CD4-positive, alpha-beta T cell (primary cell): Measurements from ENCODE around the gene SHISA6. TPM values are rescaled to one million over a fixed set of nuclear protein-coding genes. Genes with fewer than 3 reads are reported as not detected.

Experiments
- ATAC-seq: fragments of 200-7000 bp; cut with Tn5 transposase; one replicate; pipeline ENCODE4 v1.10.0; 2022; ENCODE audit warnings: mild to moderate bottlenecking; ENCODE audit not compliant: poor library complexity
- CTCF ChIA-PET: fragments of 350-600 bp; sonication (Branson Sonifier 250); formaldehyde crosslinking; loops from one replicate; lab custom pipeline; 2021; ENCODE audit warnings: antibody characterized with exemption, inconsistent platforms; lab: Charles Lee
- POLR2A ChIA-PET: fragments of 350-600 bp; sonication (Branson Sonifier 250); formaldehyde crosslinking; loops from one replicate; lab custom pipeline; 2021; ENCODE audit warnings: antibody characterized with exemption, inconsistent platforms; lab: Charles Lee
- DNase-seq, 14 experiments: peaks; one replicate each; pipeline ENCODE4 v3.0.0-alpha.2; 2013 to 2020; ENCODE audit warnings: mixed read lengths in 2 of 14
- H3K27ac ChIP-seq, 2 donors: one replicate each; pipeline versions ENCODE4 v1.5.1 to v1.7.0; 2013; ENCODE audit warnings: low read length in 2 of 2, low read depth in 1 of 2, mild to moderate bottlenecking in 1 of 2
- H3K27me3 ChIP-seq, 2 experiments: 1 replicate in 1 of 2; 2 replicates in 1 of 2; pipeline versions ENCODE4 v1.6.1 to v1.7.0; 2013; ENCODE audit warnings: low read length in 2 of 2, control low read depth in 1 of 2, mild to moderate bottlenecking in 1 of 2, moderate library complexity in 1 of 2; ENCODE audit not compliant: insufficient read depth in 2 of 2, control insufficient read depth in 1 of 2
- H3K36me3 ChIP-seq: one replicate; pipeline ENCODE4 v1.6.1; 2013; ENCODE audit warnings: low read length, control low read depth; ENCODE audit not compliant: insufficient read depth
- H3K4me1 ChIP-seq: one replicate; pipeline ENCODE4 v1.6.1; 2013; ENCODE audit warnings: low read length, control low read depth; ENCODE audit not compliant: insufficient read depth
- H3K4me3 ChIP-seq: one replicate; pipeline ENCODE4 v1.5.1; 2013; ENCODE audit warnings: mild to moderate bottlenecking, low read length, moderate library complexity
- H3K9me3 ChIP-seq, 2 experiments: 1 replicate in 1 of 2; 2 replicates in 1 of 2; pipeline versions ENCODE4 v1.6.1 to v1.7.0; 2013; ENCODE audit warnings: low read length in 2 of 2, mild to moderate bottlenecking in 2 of 2, control low read depth in 1 of 2, moderate library complexity in 1 of 2; ENCODE audit not compliant: control insufficient read depth in 1 of 2, insufficient read depth in 1 of 2
- H3K27ac Mint-ChIP-seq: one replicate; pipeline ENCODE4 v1.8.0; 2020; ENCODE audit warnings: mixed read lengths
- H3K27me3 Mint-ChIP-seq: one replicate; pipeline ENCODE4 v1.8.0; 2021; ENCODE audit warnings: mixed read lengths
- H3K36me3 Mint-ChIP-seq: one replicate; pipeline ENCODE4 v1.8.0; 2021; ENCODE audit warnings: low read depth, mixed read lengths
- H3K4me1 Mint-ChIP-seq: one replicate; pipeline ENCODE4 v1.8.0; 2021; ENCODE audit warnings: low read depth, mixed read lengths
- H3K4me3 Mint-ChIP-seq: one replicate; pipeline ENCODE4 v1.8.0; 2020; ENCODE audit warnings: mild to moderate bottlenecking, mixed read lengths
- H3K9me3 Mint-ChIP-seq: one replicate; pipeline ENCODE4 v1.8.0; 2020; ENCODE audit warnings: mixed read lengths
- intact Hi-C, 2 experiments: fragments of 100-400 bp; cut with DNase I in 1 of 2; cut with micrococcal nuclease in 1 of 2; formaldehyde crosslinking; loops; one replicate each; pipeline versions ENCODE4 v1.15.1 to v1.9.0; 2023 to 2025; cut with DNase I, micrococcal nuclease
- total RNA-seq, 174 experiments: library from RNA in 2 of 174; stranded (reverse) in 2 of 174; gene quantifications; one replicate each; pipeline ENCODE4 v1.2.3 and lab custom pipeline; 2021 to 2026
- TF ChIP-seq, protein P1 (sequence below): fragments of 200-600 bp; IDR thresholded peaks from one replicate; pipeline ENCODE4 v1.8.0; 2022; ENCODE audit warnings: antibody characterized with exemption, mild to moderate bottlenecking

SHISA6 gene
- total RNA-seq, 2 experiments from 2014 or later: not detected

DNA sequence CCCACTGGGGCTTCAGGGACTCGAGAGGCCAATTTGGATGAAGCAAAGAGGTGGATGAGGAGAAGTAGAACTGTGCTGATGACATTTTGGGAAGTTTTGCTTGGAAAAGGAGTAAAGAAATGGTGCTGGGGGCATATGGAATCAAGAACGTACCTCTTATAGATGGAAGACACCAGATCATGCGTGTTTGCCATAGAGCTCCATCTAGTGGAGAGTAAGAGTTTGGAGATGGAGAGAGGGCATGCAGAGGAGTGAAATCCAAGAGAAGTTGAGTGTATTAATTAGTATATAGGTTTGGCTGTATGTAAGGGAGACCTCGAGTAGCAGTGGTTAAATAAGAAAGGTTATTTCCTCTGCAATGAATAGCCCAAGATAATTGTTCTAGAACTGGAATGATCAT, 56.0 kb downstream of the SHISA6 start:
- Histone ChIP-seq H3K27ac (no peak overlapping the region), H3K9me3 (peaks cover 0 to 3% of the 10 kb centered on the region in 2 experiments), H3K4me1 (no peaks in the 10 kb centered on the region), H3K4me3 (no peak overlapping the region), H3K36me3 (no peaks in the 10 kb centered on the region), H3K27me3 (no peaks in the 10 kb centered on the region)
- TF ChIP-seq, protein P1, sequence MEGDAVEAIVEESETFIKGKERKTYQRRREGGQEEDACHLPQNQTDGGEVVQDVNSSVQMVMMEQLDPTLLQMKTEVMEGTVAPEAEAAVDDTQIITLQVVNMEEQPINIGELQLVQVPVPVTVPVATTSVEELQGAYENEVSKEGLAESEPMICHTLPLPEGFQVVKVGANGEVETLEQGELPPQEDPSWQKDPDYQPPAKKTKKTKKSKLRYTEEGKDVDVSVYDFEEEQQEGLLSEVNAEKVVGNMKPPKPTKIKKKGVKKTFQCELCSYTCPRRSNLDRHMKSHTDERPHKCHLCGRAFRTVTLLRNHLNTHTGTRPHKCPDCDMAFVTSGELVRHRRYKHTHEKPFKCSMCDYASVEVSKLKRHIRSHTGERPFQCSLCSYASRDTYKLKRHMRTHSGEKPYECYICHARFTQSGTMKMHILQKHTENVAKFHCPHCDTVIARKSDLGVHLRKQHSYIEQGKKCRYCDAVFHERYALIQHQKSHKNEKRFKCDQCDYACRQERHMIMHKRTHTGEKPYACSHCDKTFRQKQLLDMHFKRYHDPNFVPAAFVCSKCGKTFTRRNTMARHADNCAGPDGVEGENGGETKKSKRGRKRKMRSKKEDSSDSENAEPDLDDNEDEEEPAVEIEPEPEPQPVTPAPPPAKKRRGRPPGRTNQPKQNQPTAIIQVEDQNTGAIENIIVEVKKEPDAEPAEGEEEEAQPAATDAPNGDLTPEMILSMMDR: no peak
- H3K9me3 Mint-ChIP-seq: no peaks in the 10 kb centered on the region
- no peaks in the 10 kb centered on the region for H3K4me1 Mint-ChIP-seq
- intact Hi-C loops: no loop called here
- no peak overlapping the region for H3K4me3 Mint-ChIP-seq
- no peak for DNase-seq
- POLR2A ChIA-PET: no interaction called here
- CTCF ChIA-PET: no interaction called here
- H3K36me3 Mint-ChIP-seq: no peaks in the 10 kb centered on the region
- no peak for ATAC-seq
- H3K27me3 Mint-ChIP-seq: no peaks in the 10 kb centered on the region
- H3K27ac Mint-ChIP-seq: no peak overlapping the region

DNA sequence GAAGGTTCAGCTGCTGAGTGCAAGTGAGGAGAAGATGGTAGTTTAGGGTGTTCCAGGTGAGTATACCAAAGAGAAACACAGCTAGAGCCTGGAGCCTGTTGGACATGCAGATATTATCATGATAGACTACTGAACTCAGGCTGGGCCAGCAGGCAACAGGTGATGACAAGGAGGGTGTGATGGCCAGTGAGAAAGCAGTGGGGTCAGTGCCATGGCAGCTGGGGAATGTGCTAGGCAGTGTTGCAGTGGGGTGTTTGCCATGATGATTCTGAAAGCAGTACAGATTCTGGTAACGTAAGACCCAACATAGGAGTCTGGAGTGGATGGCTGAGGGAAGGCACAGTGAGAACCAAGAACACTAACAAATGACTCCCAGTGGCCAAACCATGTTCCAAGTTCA, 57.4 kb downstream of the SHISA6 start:
- ATAC-seq: no peak
- no peak overlapping the region for H3K4me3 ChIP-seq
- Mint-ChIP-seq H3K9me3 (no peaks in the 10 kb centered on the region), H3K27me3 (no peaks in the 10 kb centered on the region), H3K4me3 (no peak overlapping the region), H3K4me1 (no peaks in the 10 kb centered on the region), H3K36me3 (no peaks in the 10 kb centered on the region), H3K27ac (no peak overlapping the region)
- H3K27me3 ChIP-seq: no peaks in the 10 kb centered on the region
- no peak for DNase-seq
- no peaks in the 10 kb centered on the region for H3K36me3 ChIP-seq
- no peaks in the 10 kb centered on the region for H3K4me1 ChIP-seq
- H3K27ac ChIP-seq: no peak overlapping the region
- intact Hi-C loops: no loop called here
- peaks cover 0 to 3% of the 10 kb centered on the region in 2 experiments for H3K9me3 ChIP-seq
- CTCF ChIA-PET: no interaction called here
- TF ChIP-seq, protein P1: no peak
- POLR2A ChIA-PET: no interaction called here

DNA sequence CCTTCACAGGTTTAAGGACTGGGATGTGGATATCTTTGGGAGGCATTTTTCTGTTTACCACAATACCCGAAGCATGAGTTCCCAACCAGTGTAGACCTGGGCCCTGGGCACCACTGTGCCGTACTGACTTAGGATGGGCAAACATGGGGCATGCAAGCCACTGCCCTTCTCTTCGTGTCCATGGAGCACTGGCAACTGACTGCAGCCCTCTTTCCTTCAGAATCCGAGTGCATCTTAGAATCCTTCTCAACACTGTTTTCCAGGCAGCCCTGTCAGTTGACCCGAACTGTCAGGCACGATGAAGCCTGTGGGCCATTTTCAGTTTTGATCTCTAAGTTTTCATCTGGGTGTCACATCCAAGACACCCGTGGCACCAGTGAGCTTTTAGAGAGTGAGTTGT, 59.2 kb downstream of the SHISA6 start:
- Mint-ChIP-seq H3K9me3 (no peaks in the 10 kb centered on the region), H3K4me1 (no peaks in the 10 kb centered on the region), H3K36me3 (no peaks in the 10 kb centered on the region), H3K27me3 (no peaks in the 10 kb centered on the region), H3K4me3 (no peak overlapping the region), H3K27ac (no peak overlapping the region)
- H3K4me1 ChIP-seq: no peaks in the 10 kb centered on the region
- no peak overlapping the region for H3K27ac ChIP-seq
- DNase-seq (no peak), ATAC-seq (no peak)
- POLR2A ChIA-PET: no interaction called here
- TF ChIP-seq, protein P1: no peak
- intact Hi-C loops: no loop called here
- H3K27me3 ChIP-seq: no peaks in the 10 kb centered on the region
- CTCF ChIA-PET: no interaction called here
- no peak overlapping the region for H3K4me3 ChIP-seq
- peaks cover 0 to 8% of the 10 kb centered on the region in 2 experiments for H3K9me3 ChIP-seq
- no peaks in the 10 kb centered on the region for H3K36me3 ChIP-seq
